OCI-LY3 (cell line): ENCODE results near the gene PKD1L1.

Source experiments
- CTCF ChIP-seq: fragments of 200-600, 300-600 bp; sonication (generic); IDR thresholded peaks from 2 replicates; pipeline ENCODE4 v1.5.1; 2014; ENCODE audit warnings: antibody characterized with exemption, low read length, low read depth
- EZH2phosphoT487 ChIP-seq: fragments of 200-600 bp; shearing (Covaris generic); IDR thresholded peaks from 2 replicates; pipeline ENCODE4 v1.6.1; 2018; ENCODE audit warnings: antibody characterized with exemption, mixed run types, low read depth

GRCh38 chr7:47785923-47786556 is 162.2 kb downstream of the PKD1L1 start:
- TF ChIP-seq CTCF (no peak), EZH2phosphoT487 (no peak)
